Kidney epithelial cell (primary cell): ENCODE data around the gene SORT1. TPM values are rescaled to one million over a fixed set of nuclear protein-coding genes. Genes with fewer than 3 reads are reported as not detected.

ENCODE experiments used
- DNase-seq: peaks from one replicate; pipeline ENCODE4 v3.0.0-alpha.2; 2010; ENCODE audit warnings: low read depth
- H3K27me3 ChIP-seq: 2 replicates; pipeline ENCODE4 v1.6.0; 2011; ENCODE audit warnings: low read length; ENCODE audit not compliant: control insufficient read depth, insufficient read depth
- H3K36me3 ChIP-seq: 2 replicates; pipeline ENCODE4 v1.5.1; 2011; ENCODE audit warnings: low read length; ENCODE audit not compliant: control insufficient read depth, insufficient read depth
- H3K4me3 ChIP-seq: 2 replicates; pipeline ENCODE4 v1.5.1; 2011; ENCODE audit warnings: low read depth, mild to moderate bottlenecking, control low read depth, low read length
- CTCF ChIP-seq: IDR thresholded peaks from 2 replicates; pipeline ENCODE4 v1.5.1; 2011; ENCODE audit warnings: mild to moderate bottlenecking, moderate library complexity, low read length, control low read depth, inconsistent platforms; ENCODE audit not compliant: insufficient read depth, poor library complexity, severe bottlenecking
- total RNA-seq: library from RNA; depleted of rRNA; stranded (reverse); fragments of >200 nt; gene quantifications from 2 replicates; pipeline ENCODE4 v1.2.3, GENCODE V29; 2015

The SORT1 gene
- total RNA-seq, 1 donor from 2014 or later: 65.2 TPM

- peaks cover 5% of the 10 kb centered on the region for H3K36me3 ChIP-seq
- no peak for TF ChIP-seq CTCF
- no peak for DNase-seq
- H3K27me3 ChIP-seq: no peaks in the 10 kb centered on the region
- no peak overlapping the region for H3K4me3 ChIP-seq
Observed at GRCh38 chr1:109272831-109273547, 124.7 kb downstream of the SORT1 start.

- Histone ChIP-seq H3K36me3 (peaks cover 5% of the 10 kb centered on the region), H3K27me3 (no peaks in the 10 kb centered on the region), H3K4me3 (no peak overlapping the region)
- no peak for DNase-seq
- no peak for TF ChIP-seq CTCF
Observed at GRCh38 chr1:109272021-109272799, 125.5 kb downstream of the SORT1 start.

GRCh38 chr1:109271458-109271857 lies 126.3 kb downstream of the SORT1 start:
- no peak for TF ChIP-seq CTCF
- H3K36me3 ChIP-seq: peaks cover 5% of the 10 kb centered on the region
- DNase-seq: no peak
- no peaks in the 10 kb centered on the region for H3K27me3 ChIP-seq
- H3K4me3 ChIP-seq: no peak overlapping the region

- no peak for TF ChIP-seq CTCF
- Histone ChIP-seq H3K36me3 (peaks cover 5% of the 10 kb centered on the region), H3K27me3 (no peaks in the 10 kb centered on the region), H3K4me3 (no peak overlapping the region)
- no peak for DNase-seq
Observed at GRCh38 chr1:109270623-109271317, 126.9 kb downstream of the SORT1 start.

- Histone ChIP-seq H3K4me3 (no peak overlapping the region), H3K27me3 (no peaks in the 10 kb centered on the region), H3K36me3 (peaks cover 6% of the 10 kb centered on the region)
- DNase-seq: no peak
- TF ChIP-seq CTCF: no peak
Observed at GRCh38 chr1:109269981-109270622, 127.6 kb downstream of the SORT1 start.
